ENCODE results near the gene LRRC42.

DNA sequence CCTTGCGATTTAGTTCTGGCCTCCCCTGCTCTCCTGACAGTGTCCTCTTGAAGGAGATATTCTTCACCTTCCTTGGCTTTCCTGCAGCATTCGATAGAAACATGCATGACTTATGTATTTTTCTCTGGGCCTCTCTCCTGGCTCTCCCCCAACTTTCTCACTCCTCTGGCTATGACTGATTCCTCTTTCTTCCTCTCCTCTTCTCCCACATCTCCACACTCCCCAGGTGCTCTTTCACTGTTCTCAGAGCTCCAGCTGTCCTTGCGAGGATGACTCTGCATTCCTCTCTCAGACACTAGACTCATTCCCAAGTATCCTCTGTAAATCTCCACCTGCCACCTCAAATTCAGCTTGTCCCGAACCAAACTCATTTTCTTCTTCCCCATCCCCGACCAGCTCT, 18.0 kb downstream of the LRRC42 start:
- TF ChIP-seq CTCF (conservative IDR thresholded peaks at IDR 0.05): no peak
- no peak for TF ChIP-seq EZH2 (IDR thresholded peaks at IDR 0.05; ENCODE audit: low read depth)

All from PC-9 (cell line).